Upper lobe of left lung (tissue), 4 donors: ENCODE measurements around the gene HOXA10.

ENCODE experiments used
- CTCF ChIP-seq, 6 experiments: fragments of 450-650 bp in 4 of 6; fragments of 200-600 bp in 2 of 6; sonication (generic) in 2 of 6; IDR thresholded peaks; one replicate each; pipeline ENCODE4 v1.5.1; 2016 to 2019; ENCODE audit warnings: antibody characterized with exemption in 6 of 6
- EP300 ChIP-seq, 4 donors: sonication (generic); formaldehyde crosslinking; IDR thresholded peaks; one replicate each; pipeline ENCODE4 v1.5.1; 2017; ENCODE audit warnings: antibody characterized with exemption in 4 of 4, control low read depth in 2 of 4
- POLR2A ChIP-seq, 4 donors: fragments of 450-650 bp; IDR thresholded peaks; one replicate each; pipeline ENCODE4 v1.5.1; 2016 to 2017; ENCODE audit warnings: antibody characterized with exemption in 4 of 4, mild to moderate bottlenecking in 2 of 4

DNA sequence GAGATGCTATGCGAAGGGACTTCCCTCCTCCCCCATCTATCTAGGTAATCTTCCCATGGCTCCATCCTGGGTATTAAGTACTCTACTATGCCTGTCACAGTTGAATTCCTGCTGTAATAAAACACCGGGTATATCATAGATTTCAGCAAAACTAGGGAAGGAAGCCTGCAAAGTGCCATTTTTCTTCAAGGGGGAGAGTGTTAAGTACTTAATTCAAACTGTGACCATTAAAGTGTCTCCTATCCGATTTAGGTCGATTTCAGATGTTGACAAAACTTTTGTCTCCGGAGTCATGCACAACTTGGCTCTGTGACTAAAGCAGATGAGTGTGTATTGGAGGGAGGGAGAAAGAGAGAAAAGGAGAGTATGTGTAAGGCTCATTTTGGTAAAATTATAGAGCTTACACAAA is 48.1 kb downstream of the HOXA10 start:
- no peak for TF ChIP-seq CTCF (IDR thresholded peaks at IDR 0.05)
- TF ChIP-seq EP300 (IDR thresholded peaks at IDR 0.05) = no peak
- TF ChIP-seq POLR2A (IDR thresholded peaks at IDR 0.05) = no peak
